HG03571 (cell line): ENCODE measurements around the gene MYT1.
"Not testable (repeated sequence)": the region's sequence is repeated elsewhere in the genome, so short reads cannot be mapped to it uniquely, and the experiment has no call there.

Source experiments
- ATAC-seq: cut with Tn5 transposase; IDR thresholded peaks from one replicate; pipeline ENCODE4 v1.9.1; 2021; ENCODE audit not compliant: unreplicated experiment

The MYT1 gene

GRCh38 chr20:64164123-64164836 lies at the start of gene MYT1:
Gene MYT1 (plus strand): TSS chr20:64164452. CDS start chr20:64198862, 34,410 bp downstream.
- no peak for ATAC-seq

DNA sequence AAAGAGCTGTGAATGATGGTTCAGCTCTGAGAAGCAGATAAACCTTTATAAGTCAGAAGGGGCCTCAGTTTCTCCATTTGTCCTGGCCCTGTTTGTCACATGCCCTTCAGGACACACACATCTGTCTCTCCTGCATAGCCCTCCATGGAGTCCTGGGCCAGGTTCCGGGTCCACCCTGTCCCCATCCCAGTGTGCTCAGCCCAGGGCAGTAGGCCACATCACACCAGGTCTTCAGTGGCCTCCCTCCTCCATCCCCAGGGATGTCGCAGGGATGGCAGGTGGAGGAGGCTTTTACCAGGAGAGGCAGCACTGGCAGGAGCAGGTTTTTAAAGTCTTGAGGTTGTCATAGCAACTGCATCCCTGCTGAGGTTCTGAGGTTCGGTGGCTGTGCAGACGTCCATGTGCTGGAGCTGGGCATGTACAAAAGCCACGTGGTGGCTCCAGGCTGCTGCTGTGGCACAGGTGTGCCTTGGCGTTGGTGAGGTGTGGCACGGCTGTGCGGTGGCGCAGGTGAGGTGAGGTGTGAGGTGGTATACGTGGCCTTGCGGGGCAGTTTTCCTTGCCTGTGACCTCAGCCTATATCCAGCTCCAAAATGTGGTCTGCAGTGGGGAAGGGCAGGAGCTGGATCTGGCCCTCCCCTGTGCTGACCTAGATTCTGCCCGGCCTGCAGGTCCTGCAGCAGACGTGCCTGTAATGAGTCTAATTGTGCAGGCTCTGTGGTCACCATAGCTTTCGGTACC lies 48.9 kb upstream of the MYT1 start:
- no peak for ATAC-seq

DNA sequence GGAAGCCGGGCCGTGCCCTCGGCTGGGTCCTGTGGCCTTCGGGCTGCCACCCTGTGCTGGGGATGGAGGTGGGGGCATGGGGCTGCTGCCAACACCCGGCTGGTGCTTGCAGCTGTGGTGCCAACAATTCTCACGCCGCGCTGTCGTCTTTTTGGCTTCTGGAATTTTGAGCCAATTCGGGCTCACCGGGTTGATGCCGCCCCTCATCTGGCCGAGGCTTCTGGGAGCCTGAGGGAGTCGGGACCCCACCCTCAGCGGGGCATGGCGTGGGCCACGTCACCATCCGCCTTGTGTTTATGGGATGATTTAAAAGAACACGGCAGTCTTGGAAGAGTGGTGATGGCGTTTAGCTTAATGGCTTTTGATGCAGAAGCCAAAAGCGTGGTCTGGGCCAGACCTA lies 48.2 kb upstream of the MYT1 start:
- no peak for ATAC-seq

DNA sequence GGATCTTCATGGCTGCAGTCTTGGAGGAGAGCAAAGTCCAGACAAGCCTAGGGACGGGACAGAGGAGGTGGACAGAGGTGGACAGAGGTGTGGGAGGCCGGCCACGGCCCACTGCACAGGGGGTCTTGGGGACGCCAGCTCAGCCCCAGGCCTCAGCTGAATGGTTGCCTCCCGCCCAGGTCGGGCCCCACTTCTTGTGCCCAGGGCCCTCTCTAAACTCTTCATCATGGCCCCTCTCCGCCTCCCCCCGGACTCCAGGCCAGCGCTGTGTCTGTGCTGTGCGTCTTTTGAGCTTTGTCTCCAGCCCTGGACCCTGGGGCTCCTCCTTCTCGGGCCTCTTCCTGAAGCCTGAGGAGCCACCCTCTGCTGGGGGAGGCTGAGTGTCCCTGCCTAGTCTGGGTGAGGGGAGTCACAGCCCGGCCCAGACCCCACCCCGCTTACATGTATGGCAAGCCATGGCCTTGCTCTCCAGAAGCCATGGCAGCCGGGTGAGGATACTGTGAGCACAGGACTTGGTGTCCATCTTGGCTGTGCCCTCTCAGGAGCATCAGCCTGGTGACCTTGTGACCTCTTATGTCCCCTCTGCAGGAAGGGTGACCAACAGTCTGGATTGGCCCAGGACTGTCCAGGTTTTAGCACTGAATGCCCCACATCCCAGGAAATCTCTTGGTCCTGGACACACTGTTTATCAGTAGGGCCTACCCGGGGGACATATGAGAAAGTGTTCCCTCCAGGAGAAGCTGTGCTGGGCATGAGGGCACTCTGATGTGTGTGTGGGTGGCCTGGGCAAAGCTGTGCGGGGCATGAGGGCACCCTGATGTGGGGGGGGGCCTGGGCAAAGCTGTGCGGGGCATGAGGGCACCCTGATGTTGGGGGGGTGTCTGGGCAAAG lies 47.5 kb upstream of the MYT1 start:
- no peak for ATAC-seq

DNA sequence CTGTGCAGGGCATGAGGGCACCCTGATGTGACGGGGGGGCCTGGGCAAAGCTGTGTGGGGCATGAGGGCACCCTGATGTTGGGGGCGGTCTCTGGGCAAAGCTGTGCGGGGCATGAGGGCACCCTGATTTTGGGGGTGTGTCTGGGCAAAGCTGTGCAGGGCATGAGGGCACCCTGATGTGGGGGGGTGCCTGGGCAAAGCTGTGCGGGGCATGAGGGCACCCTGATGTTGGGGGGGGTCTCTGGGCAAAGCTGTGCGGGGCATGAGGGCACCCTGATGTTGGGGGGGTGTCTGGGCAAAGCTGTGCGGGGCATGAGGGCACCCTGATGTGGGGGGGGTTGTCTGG lies 46.8 kb upstream of the MYT1 start:
- ATAC-seq, result not testable (repeated sequence)

DNA sequence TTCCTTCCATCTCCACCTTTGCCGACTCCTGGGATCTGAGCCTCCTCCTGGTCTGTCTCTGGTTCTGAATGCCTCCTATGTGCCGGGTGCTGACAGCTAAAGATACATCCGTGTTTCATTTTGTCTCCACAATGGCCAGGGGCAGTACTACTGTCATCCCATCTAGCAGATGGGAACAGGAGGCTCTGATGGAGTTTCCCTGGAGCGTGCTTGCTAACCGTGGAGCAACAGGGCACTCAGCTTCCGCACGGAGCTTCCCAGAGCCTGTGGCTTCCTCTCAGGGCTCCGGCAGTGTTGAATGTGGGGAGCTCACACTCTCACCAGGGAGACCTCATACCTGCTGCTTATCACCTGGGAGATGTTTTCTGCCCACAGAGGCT lies 45.0 kb upstream of the MYT1 start:
- no peak for ATAC-seq

- ATAC-seq, result no peak
Observed at GRCh38 chr20:64119681-64120341, 44.4 kb upstream of the MYT1 start.

GRCh38 chr20:64121586-64121985 lies 42.7 kb upstream of the MYT1 start:
- no peak for ATAC-seq

GRCh38 chr20:64122927-64123326 lies 41.3 kb upstream of the MYT1 start:
- ATAC-seq, result not testable (repeated sequence)

DNA sequence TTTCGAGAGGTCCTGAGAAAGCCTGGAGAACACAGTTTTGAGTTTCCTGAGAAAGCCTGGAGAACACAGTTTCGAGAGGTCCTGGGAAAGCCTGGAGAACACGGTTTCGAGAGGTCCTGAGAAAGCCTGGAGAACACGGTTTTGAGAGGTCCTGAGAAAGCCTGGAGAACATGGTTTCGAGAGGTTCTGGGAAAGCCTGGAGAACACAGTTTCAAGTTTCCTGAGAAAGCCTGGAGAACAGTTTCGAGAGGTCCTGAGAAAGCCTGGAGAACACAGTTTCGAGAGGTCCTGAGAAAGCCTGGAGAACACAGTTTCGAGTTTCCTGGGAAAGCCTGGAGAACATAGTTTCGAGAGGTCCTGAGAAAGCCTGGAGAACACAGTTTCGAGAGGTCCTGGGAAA lies 40.7 kb upstream of the MYT1 start:
- not testable (repeated sequence) for ATAC-seq

GRCh38 chr20:64129146-64129782 lies 35.0 kb upstream of the MYT1 start:
- ATAC-seq, result no peak

GRCh38 chr20:64130271-64130670 lies 34.0 kb upstream of the MYT1 start:
- ATAC-seq, result no peak

DNA sequence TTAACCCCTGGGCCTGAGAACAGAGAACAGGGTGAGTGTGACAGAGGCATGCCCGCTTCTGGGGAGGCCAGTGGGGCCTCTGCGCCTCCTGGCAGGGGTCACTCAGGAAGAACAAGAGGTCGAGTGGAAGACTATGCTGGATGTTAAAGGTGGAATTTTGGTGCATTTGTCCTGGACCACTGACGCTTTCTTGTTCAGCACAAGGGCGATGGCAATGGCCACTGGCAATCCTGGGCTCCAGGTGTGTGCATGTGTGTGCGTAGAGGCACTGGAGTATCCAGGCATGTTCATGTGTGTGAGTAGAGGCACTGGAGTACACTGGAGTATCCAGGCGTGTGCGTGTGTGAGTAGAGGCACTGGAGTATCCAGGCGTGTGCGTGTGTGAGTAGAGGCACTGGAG lies 33.4 kb upstream of the MYT1 start:
- ATAC-seq, result no peak

DNA sequence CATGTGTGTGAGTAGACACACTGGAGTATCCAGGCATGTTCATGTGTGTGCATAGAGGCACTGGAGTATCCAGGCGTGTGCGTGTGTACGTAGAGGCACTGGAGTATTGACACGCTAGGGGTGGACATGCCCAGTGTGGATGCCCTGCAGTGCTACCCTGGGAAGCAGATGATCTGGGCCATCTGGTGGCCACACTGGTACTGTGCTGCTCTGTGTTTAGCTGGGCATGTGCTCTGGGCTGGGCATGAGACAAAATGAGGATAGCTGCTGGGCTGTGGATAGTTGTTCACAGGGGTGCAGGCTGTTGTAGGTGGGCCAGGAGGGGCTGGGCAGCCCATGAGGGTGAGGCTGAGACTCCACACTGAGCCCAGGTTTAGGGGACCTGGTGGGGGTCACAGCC lies 32.8 kb upstream of the MYT1 start:
- no peak for ATAC-seq

- no peak for ATAC-seq
Observed at GRCh38 chr20:64133951-64134407, 30.3 kb upstream of the MYT1 start.

GRCh38 chr20:64134744-64135143 lies 29.5 kb upstream of the MYT1 start:
- ATAC-seq, result not testable (repeated sequence)

DNA sequence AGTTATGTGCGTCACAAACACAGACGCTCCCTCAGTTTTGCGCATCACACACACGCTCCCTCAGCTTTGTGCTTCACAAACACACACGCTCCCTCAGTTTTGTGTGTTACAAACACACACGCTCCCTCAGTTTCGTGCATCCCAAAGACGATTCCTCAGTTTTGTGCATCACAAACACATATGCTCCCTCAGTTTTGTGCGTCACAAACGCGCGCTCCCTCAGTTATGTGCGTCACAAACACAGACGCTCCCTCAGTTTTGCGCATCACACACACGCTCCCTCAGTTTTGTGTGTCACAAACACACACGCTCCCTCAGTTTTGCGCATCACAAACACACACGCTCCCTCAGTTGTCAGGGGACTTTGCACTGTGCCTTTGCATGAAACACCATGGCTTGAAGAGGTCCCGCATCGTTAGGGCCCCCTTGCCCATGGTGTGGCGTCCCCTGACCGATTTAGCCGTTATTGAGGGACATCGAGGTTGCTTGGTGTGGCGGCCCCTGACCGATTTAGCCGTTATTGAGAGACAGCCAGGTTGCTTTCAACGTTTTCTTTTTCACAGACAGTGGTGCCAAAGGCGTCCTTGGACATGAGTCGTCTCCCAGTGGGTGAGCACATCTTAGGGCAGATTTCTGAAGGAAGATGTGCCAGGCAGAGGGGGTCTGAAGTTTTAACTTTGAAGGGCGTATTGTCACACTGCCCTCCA lies 28.1 kb upstream of the MYT1 start:
- no peak for ATAC-seq

DNA sequence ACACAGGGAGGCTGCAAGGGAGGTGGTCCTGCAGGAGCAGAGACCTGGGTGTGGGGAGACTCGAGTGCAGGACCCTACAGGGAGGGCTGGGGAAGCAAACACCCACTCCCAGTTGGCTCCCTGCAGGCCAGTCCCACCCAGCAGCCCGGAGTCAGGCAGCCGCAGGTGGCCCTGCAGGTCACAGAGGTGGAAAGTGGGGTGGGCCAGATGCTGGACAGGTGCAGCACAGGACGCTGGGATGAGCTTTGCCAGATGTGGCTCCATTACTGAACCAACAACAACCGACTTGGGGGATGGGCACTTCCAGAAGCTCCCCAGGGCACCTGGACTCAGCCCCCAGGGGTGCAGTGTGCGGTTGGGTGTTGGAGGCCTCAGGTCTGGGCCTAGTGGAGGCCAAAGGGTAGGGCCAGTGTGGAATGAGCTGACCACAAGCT lies 26.6 kb upstream of the MYT1 start:
- ATAC-seq, result no peak

DNA sequence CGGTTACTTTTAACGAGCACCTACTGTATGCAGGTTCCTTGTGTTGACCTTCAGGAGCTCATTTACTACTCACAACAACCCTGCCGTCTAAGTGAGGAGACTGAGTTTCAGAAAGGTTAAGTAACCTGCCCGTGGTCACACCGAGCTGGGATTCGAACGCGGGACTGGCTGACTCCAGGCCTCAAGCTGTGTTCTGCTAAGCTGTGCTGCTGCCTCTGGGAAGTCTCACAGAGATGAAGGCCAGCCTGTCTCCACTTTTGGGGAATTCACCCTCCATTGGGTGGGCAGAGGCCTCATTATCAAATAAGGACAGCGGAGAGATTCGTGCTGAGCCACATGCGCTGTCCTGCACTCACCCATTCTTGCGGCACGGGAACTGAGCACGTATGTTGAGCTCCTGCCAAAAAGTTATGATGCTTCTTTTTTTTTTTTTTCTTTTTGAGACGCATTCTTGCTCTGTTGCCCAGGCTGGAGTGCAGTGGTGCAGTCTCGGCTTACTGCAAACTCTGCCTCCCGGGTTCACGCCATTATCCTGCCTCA lies 25.9 kb upstream of the MYT1 start:
- no peak for ATAC-seq
